IPS-18a (cell line): ENCODE results near the gene ANKRD33.

Source experiments
- H3K27ac ChIP-seq: one replicate; pipeline ENCODE4 v1.5.1; 2013; ENCODE audit warnings: low read length
- H3K27me3 ChIP-seq: one replicate; pipeline ENCODE4 v1.6.1; 2013; ENCODE audit warnings: mild to moderate bottlenecking, low read length; ENCODE audit not compliant: control insufficient read depth, insufficient read depth
- H3K36me3 ChIP-seq: one replicate; pipeline ENCODE4 v1.6.1; 2013; ENCODE audit warnings: low read depth, low read length; ENCODE audit not compliant: control insufficient read depth
- H3K4me1 ChIP-seq: one replicate; pipeline ENCODE4 v1.6.1; 2013; ENCODE audit warnings: low read depth, low read length; ENCODE audit not compliant: control insufficient read depth
- H3K4me3 ChIP-seq: one replicate; pipeline ENCODE4 v1.5.1; 2013; ENCODE audit warnings: low read length
- H3K9ac ChIP-seq: one replicate; pipeline ENCODE4 v1.6.1; 2013; ENCODE audit warnings: mild to moderate bottlenecking, low read length, moderate library complexity
- H3K9me3 ChIP-seq: one replicate; pipeline ENCODE4 v1.6.1; 2013; ENCODE audit warnings: low read depth, low read length; ENCODE audit not compliant: control insufficient read depth

Gene ANKRD33

DNA sequence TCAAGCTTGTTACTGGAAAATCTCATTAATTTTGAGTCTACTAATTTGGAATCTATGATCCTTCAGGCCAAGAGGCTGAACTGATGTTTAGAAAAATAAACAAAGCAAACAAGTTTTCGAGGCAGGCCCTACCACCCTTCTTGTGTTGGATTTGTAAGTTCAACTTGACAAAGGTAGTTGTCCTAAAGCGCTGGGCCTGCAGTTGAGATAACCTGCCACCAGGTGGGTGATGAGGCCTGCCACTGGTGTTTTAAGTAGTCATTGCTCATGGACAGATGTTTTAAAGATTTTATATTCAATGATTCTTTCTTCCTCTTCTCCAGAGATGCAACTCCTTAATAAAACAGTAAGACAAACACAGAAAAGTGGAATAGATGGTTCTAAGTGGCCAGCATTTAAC, 38.8 kb downstream of the ANKRD33 start:
- no peak overlapping the region for H3K27ac ChIP-seq
- no peak overlapping the region for H3K9ac ChIP-seq
- H3K4me3 ChIP-seq, result no peak overlapping the region
- no peaks in the 10 kb centered on the region for H3K36me3 ChIP-seq
- H3K27me3 ChIP-seq, result peaks cover 8% of the 10 kb centered on the region
- H3K4me1 ChIP-seq, result peaks cover 6% of the 10 kb centered on the region
- no peaks in the 10 kb centered on the region for H3K9me3 ChIP-seq

- H3K27me3 ChIP-seq, result no peaks in the 10 kb centered on the region
- no peak overlapping the region for H3K27ac ChIP-seq
- H3K4me1 ChIP-seq, result no peaks in the 10 kb centered on the region
- no peak overlapping the region for H3K4me3 ChIP-seq
- H3K9me3 ChIP-seq, result no peaks in the 10 kb centered on the region
- H3K9ac ChIP-seq, result no peak overlapping the region
- H3K36me3 ChIP-seq, result no peaks in the 10 kb centered on the region
These were observed 44.5 kb downstream of the ANKRD33 start for GRCh38 chr12:51932218-51933076.

DNA sequence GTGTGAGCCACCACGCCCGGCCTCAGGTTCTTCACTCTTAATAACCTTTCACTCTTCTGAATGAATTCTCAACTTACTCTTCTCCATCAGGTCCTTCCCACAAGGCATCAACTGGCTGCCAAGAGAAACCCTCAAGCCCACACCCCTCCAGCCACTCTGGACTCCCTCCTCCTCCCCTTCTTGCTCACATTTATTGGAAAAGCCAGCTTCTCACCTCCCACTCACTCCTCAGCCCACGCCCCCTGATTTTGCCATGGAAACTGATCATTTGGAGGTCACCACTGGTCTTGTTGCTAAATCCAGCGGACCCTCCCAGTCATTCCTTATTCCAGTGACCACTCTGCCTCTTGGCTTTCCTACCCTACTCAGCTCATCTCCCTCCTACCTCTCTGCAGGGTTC, 46.2 kb downstream of the ANKRD33 start:
- H3K9ac ChIP-seq, result no peak overlapping the region
- H3K9me3 ChIP-seq, result no peaks in the 10 kb centered on the region
- H3K27me3 ChIP-seq, result no peaks in the 10 kb centered on the region
- H3K27ac ChIP-seq, result no peak overlapping the region
- H3K4me3 ChIP-seq, result no peak overlapping the region
- no peaks in the 10 kb centered on the region for H3K4me1 ChIP-seq
- no peaks in the 10 kb centered on the region for H3K36me3 ChIP-seq

GRCh38 chr12:51937926-51938325, 50.0 kb downstream of the ANKRD33 start:
- H3K4me3 ChIP-seq, result no peak overlapping the region
- H3K27ac ChIP-seq, result no peak overlapping the region
- no peaks in the 10 kb centered on the region for H3K27me3 ChIP-seq
- H3K9ac ChIP-seq, result no peak overlapping the region
- H3K4me1 ChIP-seq, result no peaks in the 10 kb centered on the region
- H3K36me3 ChIP-seq, result no peaks in the 10 kb centered on the region
- no peaks in the 10 kb centered on the region for H3K9me3 ChIP-seq

DNA sequence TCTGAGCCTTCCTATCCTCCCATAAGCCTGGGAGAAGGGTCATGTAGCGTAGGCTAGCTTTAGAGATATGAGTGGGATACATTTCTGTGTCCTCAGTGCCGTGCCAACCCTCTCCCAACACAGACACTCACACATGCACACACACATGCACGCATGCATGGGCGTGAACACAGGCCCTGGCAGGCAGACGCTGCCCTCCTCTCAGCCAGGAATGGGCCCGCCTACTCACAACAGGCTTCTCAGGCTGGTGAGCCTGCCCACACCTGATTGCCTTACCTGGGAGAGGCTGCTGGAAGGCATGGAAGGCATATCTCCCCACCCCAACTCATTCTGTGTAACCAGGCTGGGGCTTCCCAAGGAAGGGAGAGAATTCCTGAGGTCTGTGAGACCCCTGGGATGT, 50.8 kb downstream of the ANKRD33 start:
- no peak overlapping the region for H3K4me3 ChIP-seq
- no peaks in the 10 kb centered on the region for H3K27me3 ChIP-seq
- H3K36me3 ChIP-seq, result no peaks in the 10 kb centered on the region
- H3K9me3 ChIP-seq, result no peaks in the 10 kb centered on the region
- no peak overlapping the region for H3K27ac ChIP-seq
- no peaks in the 10 kb centered on the region for H3K4me1 ChIP-seq
- no peak overlapping the region for H3K9ac ChIP-seq

DNA sequence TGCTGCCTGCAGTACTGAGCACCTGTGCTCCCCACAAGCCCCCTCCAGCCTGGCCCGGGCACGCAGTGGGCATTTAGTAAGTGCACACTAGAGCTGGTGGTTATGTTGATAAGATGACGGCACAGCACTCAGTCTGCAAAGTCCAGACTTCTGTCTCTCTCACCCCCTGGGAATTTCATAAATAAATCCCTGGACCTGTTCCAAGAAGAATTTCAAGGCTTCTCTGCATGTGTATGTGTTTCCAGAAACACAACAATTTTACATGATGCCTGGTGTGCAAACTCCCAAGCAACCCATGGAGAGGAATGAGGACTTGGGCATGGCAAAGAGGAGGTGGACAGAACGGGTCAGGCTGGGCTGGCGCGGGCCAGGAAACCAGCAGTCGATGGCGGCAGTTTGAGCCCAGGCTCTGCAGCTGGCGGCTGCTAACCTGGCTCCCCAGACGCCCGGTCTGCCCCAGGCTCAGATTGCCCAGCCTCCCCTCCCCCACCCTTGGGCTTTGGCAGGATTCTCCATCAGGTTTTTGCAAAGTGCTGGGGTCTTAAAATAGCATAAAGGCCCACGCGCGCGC, 53.2 kb downstream of the ANKRD33 start:
- no peak overlapping the region for H3K4me3 ChIP-seq
- no peaks in the 10 kb centered on the region for H3K27me3 ChIP-seq

More for the DNA sequence above, 53.2 kb downstream of the ANKRD33 start:
- Histone ChIP-seq H3K36me3 (no peaks in the 10 kb centered on the region), H3K4me1 (no peaks in the 10 kb centered on the region), H3K9me3 (peaks cover 5% of the 10 kb centered on the region), H3K9ac (no peak overlapping the region), H3K27ac (no peak overlapping the region)
